Activated CD4-positive, CD25-positive, alpha-beta regulatory T cell treated with anti-CD3 and anti-CD28 coated beads, Interleukin-2, amount 50 U/mL, for 16 hours (primary cell): ENCODE data around the gene FBRSL1.

ENCODE experiments used
- DNase-seq: peaks from one replicate; pipeline ENCODE4 v3.0.0-alpha.2; 2020; ENCODE audit warnings: low read depth, low spot score

Gene FBRSL1

DNA sequence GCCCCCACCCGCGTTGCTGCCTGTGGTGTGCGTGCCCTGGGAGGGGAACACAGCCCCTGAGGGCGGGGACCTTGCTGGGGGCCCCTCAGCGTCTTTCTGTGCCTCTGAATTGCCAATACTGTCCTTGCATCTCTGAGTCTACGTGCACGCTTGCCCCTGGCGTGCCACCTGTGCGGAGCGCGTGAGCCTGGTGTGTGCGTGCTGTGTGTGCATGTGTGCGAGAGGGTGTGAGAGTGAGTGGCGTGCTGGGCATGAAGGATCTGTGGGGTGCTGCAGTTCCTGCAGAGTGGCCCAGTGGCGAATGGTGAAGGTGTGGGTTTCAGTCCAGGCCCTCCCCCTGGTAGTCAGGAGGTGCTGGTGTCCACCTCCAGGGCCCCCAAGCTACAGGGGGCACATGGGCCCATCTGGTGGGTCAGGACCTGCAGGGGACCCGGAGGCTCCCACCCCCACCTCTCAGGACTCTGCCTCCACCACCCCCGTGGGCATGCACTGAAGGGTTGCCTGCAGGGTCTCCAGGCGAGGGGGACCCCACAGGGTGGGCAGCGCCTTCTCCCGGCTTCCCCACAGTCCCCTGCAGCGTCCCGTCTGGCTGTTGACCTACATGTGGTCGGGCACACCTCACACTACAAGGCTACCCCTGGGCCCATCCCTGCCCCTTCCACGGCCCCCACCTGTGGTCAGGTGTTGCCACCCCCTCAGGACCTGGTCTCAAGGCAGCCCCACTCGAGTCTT lies 21.0 kb downstream of the FBRSL1 start:
- DNase-seq, result no peak

- no peak for DNase-seq
These were observed 21.7 kb downstream of the FBRSL1 start for GRCh38 chr12:132511516-132512196.

DNA sequence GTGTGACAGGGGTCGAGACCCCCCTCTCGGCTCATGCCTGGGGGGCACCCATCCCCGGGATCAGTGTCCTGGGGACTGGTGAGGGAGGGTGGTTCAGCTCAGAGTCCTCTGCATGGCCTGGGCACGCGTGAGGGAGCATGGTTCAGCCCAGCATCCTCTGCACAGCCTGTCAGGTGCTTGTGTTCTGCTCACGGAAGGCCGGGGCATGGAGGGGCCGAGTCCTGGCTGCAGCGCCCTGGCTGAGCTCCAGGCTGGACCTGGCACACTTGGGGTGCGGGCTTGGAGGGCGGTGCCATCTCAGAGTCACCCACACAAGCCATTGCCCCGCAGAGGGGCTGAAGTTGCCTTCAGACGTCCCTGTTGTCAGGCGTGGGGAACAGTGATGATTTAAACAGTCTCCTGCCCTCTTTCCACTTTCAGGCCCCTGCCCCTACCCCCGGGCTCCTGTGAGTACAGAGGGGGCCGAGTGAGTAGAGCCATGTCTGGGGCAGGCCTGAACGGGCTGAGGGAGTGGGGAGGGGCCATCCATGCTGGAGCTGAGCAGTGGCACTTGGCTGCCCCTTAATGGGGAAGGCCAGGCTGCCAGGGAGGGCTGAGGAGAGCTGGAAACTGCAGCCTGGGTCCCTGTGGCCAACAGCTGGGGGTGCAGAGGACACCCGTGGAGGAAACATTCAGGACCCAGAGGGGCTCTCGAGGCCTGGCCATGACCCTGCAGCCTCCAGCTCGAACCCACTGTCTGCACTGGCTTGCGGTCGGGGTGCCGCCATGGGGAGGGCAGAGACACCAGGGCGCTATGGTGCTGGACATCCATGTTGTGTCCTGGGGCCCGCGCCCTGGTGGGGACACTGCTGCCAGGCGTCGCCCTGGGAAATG lies 22.5 kb downstream of the FBRSL1 start:
- DNase-seq, result no peak

- no peak for DNase-seq
These were observed 23.1 kb downstream of the FBRSL1 start for GRCh38 chr12:132513070-132513398.

GRCh38 chr12:132513458-132514135 lies 23.6 kb downstream of the FBRSL1 start:
- no peak for DNase-seq

- DNase-seq, result no peak
These were observed 24.4 kb downstream of the FBRSL1 start for GRCh38 chr12:132514216-132514820.

DNA sequence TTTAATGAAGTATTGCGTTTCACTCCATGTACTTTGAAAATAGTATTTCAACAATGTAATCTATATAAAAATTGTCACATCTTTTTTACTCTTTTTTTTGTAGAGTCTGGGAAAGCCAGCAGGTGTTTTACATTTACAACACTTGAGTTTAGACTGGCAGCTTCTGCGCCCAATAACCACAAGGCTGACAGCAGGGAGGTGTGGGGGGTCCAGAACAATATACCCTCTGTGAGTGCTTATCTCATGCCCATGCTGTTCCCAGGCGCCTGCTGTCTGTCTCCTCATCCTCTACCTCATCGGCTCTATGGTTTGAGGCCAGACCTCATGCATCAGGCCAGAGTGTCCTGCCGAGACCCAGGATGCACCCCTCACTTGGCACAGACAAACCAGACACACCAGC lies 24.9 kb downstream of the FBRSL1 start:
- no peak for DNase-seq

DNA sequence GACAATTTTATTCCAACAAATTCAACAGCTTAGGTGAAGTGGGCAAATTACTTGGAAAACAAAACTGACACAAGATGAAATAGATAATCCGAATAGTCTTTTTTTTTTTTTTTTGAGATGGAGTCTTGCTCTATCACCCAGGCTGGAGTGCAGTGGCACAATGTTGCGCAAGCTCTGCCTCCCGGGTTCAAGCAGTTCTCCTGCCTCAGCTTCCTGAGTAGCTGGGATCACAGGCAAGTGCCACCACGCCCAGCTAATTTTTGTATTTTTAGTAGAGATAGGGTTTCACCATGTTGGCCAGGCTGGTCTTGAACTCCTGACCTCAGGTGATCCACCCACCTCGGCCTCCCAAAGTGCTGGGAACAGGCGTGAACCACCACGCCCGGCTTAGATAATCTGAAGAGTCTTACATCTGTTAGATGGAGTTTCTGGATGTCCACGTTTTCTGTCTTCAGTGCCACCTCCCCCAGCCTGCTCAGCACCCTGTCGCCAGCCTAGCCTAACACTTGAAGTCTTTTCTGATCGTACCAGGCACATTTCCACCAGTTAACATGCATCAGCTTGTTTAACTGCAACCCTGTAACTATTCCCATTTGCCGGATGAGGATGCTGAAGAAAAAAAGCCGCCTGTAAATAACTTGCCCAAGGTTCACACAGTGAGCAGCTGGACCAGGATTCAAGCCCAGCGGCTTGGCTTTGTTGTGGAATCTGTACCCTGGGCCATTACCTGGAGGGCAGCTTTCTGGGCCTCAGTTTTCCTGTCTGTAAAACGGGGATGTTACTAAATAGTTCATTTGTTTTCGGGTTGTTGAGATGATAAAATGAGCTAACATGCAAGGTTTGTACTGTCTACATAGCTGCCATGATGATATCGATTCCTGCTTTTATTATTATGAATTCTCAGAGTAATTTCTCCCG lies 26.4 kb downstream of the FBRSL1 start:
- no peak for DNase-seq

DNA sequence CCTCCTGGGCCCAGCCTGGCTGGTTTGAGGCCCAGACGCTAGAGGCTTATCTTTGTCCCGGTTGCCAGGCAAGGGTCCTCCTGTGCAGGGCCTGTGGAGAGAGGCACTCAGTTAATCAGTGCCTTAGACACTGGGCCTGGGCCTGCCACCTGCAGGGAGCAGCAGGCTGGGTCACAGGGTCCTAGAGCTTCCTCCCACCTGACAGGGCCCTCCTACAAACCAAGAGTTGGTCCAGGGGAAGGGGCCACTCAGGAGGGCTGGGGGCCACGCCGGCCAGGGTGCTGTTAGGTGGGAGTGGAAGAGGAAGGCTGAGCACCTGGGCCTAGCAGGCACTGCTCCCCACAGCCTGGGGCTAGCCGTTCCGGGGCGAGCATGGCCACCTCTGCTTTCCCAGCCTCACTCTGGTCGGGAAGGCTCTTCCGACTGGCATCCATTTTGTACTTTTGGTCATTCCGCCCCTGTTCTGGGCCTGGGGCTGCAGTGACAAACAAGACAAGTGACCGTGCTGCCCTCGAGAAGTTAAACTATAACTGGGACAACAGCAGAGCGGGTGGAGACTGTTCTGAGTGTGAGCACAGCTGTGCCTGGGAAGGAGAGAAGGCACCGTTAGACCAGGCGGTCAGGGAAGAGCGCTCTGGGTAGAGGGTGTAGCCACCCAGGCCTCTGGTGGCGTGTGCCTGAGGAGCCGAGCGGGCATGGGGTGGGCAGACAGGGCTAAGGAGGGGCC lies 27.2 kb downstream of the FBRSL1 start:
- DNase-seq, result no peak

DNA sequence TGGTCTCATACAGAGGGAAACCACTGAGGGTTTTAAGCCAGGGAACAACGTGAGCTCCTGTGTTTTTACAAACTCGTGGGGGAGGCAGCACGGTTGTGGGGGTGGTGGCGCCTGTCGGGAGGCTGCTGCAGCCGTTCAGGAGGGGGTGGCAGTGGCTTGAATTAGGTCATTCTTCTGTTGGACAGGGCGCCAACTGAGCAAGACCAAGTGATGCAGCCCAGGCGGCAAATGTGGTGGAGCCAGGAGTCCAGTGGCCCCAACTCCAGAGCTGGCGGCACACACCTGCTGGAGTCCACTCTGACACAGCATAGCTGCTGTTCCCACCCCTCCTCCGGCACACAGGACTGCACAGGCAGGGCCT lies 27.8 kb downstream of the FBRSL1 start:
- DNase-seq, result no peak

- DNase-seq, result no peak
These were observed 28.5 kb downstream of the FBRSL1 start for GRCh38 chr12:132518354-132518992.

DNA sequence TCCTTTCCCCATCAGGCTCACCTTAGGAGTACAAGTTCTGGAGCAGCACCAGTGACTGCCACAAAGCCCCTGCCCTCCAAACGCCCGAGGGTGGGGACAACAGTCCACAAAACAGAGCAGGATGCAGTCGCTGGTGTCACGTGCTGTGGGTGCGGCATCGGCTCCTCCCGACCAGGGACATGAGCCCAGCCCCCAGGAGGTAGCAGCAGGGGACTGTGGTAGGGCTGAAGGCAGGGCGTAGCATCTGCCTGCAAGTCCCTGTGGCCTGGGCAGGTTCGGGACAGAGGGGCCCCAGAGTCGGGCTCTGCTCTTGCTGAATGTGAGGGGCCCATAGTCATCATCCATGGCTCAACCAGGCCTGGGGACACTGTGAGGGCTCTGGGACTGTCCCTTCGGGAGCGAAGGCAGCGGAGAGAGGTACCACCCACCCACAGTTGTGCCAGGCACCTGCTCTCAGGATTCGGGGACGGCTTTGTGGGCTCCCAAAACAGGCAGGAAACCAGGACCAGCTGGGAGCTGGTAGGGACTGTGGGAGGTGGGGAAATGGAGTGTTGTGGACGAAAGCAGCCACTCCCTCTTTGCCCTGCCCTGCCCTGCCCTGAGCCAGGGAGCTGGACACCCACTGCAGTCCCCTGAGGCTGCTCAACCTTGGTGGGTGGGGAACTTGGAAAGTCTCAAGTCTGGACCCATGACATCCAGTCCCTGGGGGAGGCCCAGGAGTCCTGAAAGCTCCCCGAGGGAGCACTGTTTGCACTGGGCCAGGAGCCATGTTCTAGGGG lies 30.7 kb downstream of the FBRSL1 start:
- no peak for DNase-seq

DNA sequence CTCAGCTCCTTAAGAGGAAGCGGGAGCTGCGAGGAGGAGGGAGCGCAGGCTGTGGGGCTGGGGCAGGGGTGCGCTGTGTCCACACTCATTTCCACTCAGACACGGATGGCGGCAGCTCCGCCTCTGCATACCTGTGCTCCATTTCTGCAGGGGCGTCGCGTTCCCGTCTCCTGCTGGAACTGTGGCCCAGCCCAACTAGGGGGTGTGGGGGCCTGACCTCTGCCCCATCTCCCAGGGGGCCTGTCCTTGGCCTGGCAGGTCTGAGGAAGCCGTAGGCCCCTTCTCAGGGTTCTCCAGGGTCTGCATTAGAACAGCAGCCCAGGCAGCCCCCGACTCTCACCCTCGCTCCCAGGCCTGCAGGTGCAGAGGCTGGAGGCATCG lies 31.2 kb downstream of the FBRSL1 start:
- no peak for DNase-seq

DNA sequence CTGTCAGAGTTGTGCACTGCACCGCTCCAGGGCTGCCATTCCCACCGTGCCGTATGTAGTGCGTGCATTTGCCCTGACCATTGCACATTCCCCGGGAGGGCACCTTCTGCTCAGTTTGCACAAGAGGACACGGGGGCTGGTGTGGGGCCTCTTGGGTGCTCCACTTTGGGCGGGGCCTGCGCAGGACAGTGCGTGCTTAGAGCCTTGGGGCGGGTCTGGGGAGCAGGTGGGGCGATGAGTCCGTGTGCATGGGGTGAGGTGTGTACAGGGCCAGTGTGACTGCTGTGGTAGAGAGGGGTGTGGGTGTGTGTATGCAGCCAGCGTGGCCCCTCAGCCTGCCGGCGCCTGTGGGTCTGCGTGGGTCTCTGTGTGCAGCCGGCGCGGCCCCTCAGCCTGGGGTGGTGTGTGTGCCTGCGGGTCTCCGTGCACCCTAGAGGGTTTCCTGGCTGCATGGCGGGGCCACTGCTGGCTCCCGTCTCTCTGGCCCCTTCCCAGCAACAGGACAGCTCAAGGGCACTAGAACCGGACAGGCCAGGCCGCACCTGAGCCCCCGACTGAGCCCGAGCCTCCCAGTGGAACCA lies 31.9 kb downstream of the FBRSL1 start:
- no peak for DNase-seq

DNA sequence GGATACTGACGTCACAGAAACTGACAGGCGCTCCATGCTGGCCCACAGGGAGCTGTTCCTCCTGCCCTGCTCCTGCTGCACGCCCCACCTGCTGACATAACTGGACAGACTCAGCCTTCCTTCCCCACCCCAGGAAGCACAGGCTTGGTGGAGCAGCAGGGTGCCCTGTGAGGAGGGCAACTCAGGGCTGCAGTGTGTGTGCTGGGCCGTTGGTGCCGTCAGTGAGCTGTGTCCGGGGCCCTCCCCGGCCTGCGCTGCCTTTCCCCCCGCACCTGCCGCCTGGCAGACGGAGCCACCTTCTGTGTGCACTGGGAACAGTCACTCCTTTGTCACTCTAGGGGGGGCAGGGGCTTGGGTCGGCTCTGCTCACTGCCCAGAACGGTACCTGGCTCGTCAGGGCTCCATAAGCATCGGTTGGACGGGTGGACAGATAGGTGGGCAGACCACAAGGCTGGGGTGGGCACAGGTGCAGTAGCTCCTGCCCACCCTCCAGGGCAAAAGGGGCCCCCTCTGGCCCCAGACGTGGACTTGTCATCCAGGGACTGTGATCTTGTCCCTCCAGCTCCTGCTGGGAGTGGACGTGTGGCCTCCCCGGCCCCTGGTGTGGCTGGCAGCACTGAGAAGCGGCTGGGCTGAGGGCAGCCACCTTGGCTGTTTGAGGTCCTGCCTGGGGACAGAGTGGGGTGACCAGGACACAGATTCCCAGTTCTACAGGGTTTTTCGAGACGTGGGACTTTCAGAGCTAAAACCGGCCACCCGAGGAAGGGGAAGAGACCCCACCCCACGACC lies 32.8 kb downstream of the FBRSL1 start:
- no peak for DNase-seq

DNA sequence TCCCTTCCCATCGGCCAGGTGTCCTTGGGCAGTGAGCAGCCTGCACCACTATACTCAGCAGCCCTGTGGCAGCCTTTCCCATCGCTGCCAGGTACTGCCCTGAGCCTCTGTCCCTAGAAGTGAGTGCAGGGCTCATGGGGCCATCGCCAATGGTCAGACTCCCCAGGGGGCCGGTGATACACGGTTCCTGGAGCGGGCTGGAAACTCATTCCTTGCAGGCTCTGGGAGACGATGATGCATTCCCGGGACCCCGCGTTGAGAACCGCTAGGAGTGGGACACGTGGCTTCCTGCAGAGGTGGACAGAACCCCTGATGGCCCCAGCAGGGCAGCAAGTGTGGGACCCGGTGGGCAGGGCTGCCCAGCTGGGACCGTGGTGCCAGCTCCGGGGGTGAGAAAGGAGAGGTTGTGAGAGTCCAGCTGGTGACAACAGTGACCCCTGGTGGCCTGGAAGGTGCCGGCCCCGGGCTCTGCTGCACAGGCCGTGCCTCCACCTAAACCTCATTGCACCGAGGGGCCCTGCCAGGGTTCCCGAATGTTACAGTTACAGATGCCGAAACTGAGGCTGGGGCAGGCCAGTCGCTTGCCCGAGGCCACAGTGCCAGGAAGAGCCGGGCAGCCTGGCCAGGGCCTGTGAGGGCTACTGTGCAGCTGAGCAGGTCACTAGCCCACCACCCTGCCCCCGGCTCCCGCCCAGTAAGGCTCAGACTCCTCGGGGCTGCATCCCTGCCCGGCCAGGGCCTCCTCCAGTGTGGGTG lies 33.8 kb downstream of the FBRSL1 start:
- peak; percentile 43 for DNase-seq

DNA sequence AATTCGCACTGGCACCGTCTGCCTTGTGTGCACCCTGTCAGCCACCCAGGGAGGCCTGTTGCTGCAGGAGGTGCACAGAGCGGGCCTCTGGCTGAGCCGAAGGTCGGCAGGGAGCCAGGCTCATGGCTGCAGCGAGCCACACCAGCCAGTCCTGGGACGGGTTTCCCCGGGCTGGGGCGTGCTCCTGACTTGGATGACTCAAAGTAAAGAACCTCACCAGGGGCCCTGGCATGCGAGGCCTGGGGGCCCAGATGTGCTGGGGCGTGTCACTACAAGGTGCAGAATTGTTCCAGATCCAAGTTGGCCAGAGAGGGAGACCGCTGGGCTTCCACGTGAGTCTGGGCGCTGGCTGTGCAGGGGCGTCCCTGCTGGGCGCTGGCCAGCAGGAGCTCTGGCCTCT lies 34.5 kb downstream of the FBRSL1 start:
- DNase-seq, result no peak
